Measurements from ENCODE around the gene NR2E1.

GRCh38 chr6:108170332-108171290 is 4.8 kb downstream of the NR2E1 start:
- TF ChIP-seq POLR2AphosphoS5 (IDR thresholded peaks at IDR 0.05) (no peak), POLR2A (IDR thresholded peaks at IDR 0.05) (no peak)
- TF ChIP-seq, protein P1, sequence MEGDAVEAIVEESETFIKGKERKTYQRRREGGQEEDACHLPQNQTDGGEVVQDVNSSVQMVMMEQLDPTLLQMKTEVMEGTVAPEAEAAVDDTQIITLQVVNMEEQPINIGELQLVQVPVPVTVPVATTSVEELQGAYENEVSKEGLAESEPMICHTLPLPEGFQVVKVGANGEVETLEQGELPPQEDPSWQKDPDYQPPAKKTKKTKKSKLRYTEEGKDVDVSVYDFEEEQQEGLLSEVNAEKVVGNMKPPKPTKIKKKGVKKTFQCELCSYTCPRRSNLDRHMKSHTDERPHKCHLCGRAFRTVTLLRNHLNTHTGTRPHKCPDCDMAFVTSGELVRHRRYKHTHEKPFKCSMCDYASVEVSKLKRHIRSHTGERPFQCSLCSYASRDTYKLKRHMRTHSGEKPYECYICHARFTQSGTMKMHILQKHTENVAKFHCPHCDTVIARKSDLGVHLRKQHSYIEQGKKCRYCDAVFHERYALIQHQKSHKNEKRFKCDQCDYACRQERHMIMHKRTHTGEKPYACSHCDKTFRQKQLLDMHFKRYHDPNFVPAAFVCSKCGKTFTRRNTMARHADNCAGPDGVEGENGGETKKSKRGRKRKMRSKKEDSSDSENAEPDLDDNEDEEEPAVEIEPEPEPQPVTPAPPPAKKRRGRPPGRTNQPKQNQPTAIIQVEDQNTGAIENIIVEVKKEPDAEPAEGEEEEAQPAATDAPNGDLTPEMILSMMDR (IDR thresholded peaks at IDR 0.05), result no peak

Data from stomach (tissue), 4 donors.